Myocyte (in vitro differentiated cells): ENCODE data around the gene KLHDC8B. TPM values are rescaled to one million over a fixed set of nuclear protein-coding genes. Genes with fewer than 3 reads are reported as not detected.

ENCODE experiments used
- DNase-seq: peaks from one replicate; pipeline ENCODE4 v3.0.0-alpha.2; 2012; ENCODE audit warnings: low read depth
- polyA plus RNA-seq: library from polyadenylated mRNA; unstranded; fragments of >200 nt; gene quantifications from one replicate; pipeline ENCODE4 v1.2.1, GENCODE V29; 2012; ENCODE audit warnings: missing spikeins
- total RNA-seq: library from RNA; depleted of rRNA; stranded (reverse); fragments of >200 nt; gene quantifications from 2 replicates; pipeline ENCODE4 v1.2.3, GENCODE V29; 2014

Gene KLHDC8B
- 28.7 and 45.0 TPM in 2 replicates for total RNA-seq
- polyA plus RNA-seq, result 23.1 TPM

DNA sequence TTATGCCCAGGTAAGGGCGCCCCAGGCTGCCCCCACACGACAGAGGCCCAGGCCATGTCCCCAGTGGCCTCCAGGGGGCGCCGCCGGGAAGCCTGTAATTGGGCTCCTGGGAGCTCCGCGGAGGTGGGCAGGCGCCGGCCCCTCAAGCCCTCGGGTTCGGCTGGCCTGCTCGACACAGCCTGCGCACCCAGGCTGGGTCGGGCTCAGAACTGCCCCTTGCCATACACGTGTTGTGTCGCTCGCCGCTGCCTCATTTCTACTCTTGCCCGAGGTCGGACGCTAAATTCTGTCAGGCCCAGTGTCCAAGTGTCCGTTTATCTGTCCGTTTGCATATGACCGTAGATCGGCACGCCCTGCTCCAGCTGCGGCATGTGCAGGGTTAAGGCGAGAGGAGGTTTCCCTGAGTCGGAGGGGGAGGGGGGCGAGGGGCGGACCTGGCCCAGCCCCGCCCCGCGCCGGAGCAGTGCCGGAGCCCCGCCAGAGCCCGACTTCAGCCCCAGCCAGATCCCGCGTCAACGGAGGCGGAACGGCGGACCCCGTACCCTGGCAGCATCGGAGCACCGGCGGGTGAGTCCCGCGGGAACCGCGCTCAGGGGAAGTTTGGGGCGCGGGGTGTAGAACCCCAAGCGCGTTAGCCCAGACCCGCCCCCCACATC is at the start of gene KLHDC8B:
TSS of gene KLHDC8B (plus strand) at position 480 of the 656 bp plus-strand sequence. CDS start 1,172 bp downstream, outside the sequence.
- peak; percentile 89 for DNase-seq

DNA sequence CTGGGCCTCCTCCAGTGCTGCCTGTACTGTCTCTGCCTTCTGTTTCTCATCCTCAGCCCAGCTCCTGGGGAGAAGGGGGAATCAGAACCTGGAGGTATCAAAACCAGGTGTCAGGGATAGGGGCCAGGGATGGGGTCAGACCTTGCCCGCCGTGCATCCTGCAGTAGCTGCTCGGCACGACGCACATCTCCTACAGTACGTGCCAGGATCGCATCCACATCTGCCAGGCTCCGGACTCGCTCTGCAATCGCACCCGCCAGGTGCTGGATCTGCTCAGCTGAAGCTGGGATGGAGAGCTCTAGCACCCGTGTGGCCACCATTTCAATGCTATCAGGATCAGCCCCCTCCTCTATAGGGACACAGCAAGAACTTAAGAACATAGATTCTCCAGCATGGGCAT is 49.4 kb upstream of the KLHDC8B start:
- DNase-seq, result no peak

DNA sequence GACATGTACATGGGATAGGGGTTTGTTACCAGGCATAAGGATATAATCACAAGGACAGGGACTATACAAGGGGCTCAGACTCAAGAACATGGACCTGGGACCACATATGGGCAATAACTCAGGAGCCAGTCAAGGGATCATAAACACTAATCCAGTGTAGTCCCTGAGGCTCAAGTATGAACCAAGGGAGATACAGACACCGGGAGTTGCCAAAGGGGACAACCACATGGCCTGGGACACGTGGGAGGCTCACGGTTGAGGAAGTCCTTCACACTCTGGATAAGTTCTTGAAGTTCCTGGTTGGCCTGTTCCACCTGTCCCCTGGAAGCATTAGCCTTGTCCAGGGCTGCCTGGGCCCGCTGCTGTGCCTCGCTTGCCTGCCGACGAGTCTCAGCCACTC is 48.9 kb upstream of the KLHDC8B start:
- DNase-seq, result no peak

DNA sequence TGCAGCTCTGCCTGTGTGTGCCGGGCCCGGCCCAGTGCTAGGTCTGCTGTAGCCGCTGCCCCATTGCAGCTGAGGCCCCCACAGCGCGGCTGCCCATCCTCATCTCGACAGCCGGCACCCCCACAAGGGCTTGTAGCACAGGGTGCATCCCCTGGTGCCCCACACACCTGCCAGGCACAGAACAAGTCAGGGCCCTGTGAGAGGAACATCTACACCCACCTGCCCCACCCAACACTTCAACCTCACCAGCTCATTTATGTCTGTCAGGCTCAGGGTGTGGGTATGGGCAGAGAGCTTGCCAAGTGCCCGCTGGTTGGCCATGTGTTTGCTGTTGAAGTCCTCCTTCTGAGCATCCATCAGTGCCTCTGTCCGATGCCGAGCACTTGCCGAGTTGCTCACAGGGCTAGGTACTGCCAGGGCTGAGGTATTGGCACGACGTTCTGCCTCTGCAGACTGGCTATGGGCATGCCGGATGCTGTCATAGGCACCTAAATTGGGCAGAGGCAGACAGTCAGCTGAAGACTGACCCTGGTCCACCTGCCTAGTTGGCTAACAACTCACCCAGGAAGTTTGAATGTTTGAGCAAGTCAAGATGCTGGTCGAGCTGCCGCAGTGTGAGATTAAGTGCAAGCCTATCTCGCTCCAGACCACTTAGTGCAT is 48.4 kb upstream of the KLHDC8B start:
- no peak for DNase-seq

DNA sequence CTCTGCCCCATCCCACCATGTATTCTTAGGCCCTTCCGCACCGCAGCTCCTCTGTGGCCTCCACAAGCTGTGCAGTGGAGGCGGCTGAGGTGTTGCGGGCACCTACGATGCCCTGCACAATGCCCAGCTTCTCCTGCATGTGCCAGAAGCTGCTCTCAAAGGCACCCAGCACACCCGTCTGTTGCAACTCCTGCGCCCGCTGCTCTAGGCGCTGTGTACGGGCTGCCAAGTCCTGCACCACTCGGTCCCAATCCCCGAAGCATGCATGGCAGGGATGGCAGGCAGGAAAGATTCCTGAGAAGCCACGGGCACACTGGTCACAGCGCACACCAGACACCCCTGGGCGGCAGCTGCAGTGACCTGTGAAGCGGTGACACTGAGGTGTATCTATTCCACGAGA is 47.7 kb upstream of the KLHDC8B start:
- no peak for DNase-seq

DNA sequence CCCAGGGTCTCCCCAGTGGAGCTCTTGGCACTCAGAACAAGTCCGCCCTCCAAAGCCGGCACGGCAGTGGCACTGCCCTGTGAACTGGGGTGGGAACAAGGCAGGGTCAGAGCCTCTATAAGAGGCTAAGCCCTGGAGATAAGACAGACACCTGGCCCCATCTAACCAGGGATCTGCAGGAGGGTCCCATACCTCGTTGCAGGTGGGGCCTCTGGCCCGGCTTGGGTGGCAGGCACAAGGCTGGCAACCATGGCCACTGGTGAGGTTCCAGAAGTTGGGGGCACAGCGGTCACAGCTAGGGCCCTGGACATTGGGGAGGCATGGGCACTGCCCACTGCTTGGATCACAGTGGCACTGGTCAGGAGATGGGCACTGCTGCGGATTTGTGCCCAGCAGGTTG is 47.2 kb upstream of the KLHDC8B start:
- DNase-seq, result no peak

DNA sequence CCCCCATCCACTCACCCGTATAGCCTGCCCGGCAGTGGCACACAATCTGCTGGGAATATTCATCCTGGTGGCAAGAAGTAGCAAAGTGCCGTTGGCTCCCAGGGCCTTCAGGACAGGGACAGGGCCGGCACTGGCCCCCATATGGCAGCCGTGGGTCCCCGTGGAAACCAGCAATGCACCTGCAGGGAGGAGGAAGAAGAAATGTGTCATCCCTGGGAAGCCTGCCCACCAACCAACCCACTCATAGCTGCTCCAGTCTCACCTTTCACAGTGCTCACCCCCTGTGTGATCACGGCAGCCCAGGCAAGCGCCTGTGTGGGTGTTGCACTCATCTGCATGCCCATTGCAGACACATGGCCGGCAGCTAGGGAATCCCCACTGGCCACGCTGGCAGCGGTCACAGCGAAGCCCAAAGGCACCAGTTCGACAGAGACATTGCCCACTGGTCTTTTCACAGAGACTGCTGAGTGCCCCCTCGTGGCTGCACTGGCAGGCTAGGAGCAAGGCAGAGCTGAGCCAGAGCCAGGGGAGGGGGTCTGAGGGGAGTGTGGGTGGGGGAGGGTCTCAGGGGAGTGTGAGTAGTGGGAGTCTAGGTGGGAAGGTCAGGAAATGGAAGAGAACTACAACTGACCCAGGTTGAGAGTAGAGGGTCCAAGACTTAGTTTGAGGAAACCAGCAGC is 46.3 kb upstream of the KLHDC8B start:
- no peak for DNase-seq

DNA sequence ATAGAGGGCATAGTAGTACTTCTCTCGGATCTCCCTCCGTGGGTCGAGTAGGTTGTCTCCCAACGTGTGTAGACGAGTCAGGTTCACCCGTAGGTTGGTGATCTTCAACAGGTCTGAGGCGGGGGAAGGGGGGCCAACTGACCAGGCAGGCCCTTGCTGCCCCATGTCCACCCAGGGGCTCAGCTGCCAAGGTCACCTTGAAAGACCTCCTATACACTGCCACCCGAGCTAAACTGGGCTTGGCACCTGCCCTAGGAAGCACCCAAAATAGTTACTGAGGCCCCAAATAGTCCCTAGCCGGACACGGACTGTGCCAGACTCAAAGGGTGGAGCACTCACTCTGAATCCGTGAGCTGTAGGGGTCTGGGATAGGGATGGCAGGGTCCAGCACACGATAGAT is 40.4 kb upstream of the KLHDC8B start:
- peak; percentile 21 for DNase-seq

DNA sequence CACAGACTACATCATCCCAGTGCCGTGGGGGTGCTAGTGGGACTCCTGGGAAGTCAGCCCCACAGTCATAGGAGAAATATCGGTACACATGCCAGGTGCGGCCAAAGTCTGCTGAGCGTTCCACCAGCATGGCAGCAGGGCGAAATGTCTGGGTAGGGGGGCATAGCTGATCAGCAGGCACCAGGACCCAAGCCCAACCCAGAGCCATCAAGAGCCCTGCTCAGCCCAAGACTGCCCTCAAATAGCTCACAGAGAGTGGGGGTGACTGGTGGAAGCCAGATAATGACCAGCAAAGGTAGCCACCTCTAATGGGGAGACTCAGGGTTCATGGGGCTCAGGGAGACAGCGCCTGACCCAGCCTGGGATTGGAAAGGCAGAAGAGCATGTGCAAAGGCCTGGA is 39.8 kb upstream of the KLHDC8B start:
- no peak for DNase-seq

DNA sequence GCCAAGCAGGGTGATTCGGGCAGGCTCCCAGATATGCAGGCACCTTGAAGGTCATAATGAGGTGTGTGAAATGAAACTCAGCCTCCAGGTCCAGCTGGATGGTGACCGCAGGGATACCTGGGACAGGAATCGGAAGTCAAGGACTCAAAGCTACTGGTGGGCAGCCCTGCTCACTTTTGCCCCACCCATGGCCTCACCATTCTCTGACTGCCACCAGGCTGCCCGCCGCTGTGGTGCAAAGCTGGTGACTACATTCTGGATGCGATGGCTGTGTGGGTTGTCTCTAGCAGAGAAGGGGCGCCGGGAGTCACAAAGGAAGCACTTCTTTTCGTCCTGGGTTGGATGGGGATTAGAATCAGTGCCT is 39.3 kb upstream of the KLHDC8B start:
- DNase-seq, result no peak

DNA sequence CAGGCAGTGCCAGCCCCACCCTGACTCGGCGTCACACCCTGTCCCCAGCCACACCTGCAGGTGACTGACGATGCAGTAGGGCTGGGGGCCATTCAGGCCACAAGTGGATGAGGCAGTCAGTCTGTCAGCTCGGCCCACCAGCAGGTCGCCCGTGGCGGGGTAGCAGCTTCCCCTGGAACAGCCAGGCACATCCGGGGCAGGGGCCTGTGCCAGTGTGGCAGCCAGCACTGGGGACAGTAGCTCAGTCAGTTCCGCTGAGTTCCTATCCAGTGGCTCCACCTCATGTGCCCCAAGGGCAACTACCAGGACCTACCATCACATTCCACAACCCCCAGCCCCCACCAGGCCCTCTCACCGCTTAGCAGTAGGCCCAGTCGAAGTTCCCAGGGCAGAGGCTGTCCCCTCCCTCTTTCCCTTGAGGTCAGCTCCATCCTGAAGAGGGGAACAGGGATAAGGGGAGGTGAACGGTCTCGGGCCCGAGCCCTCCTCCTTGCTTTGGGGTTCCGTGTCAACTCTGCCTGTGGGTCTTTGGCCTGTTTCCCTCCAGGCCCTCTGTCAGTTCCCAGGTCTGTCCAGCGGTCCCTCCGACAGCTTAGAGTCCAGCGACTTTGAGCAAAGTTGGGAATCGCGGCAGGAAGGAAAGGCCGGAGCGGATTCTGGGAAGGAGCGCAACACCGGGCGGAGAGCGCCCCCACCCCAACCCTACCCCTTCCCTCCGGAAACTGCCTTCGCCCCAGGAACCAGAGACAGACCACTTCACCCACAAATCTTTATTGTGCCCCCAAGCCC is 38.8 kb upstream of the KLHDC8B start, which contains the start of gene LAMB2:
TSS of gene LAMB2 (minus strand) at position 614 of the 789 bp plus-strand sequence. CDS start at position 431, 183 bp downstream.
- peak; percentile 89 for DNase-seq

DNA sequence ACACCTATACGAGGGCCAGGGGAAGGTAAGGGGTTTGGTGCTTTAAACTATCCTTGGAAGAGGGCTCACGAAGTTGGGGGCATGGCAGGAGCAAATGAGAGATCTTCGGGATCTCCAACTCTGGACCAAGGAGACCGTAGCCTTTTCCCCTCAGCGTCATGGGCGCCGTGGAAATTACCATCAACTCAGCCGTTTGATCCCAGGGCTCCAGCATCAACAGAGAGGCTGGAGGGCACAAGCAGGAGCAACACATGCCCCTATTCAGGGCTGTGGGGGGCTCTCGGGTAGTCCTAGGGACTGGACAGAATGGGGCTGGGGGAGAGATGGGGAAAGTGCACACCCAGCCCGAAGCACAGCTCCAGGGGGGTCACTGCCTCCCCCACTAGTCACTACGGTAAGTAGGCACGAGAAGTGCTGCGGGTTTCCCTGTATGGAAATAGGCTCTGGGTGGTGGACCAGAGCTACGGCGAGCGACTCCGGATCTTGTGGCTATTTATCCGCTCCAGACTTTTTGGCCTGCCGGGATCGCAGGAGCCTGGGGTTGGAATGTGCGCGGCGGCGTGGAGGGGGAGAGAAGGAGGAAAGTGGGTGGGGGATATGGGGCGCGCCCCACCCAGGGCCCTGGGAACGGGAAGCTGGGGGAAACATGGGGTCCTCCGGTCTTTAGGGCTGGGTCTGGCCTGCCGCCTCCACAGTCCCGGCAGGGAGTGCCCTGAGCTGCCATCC is 38.0 kb upstream of the KLHDC8B start:
- DNase-seq, result peak; percentile 93

DNA sequence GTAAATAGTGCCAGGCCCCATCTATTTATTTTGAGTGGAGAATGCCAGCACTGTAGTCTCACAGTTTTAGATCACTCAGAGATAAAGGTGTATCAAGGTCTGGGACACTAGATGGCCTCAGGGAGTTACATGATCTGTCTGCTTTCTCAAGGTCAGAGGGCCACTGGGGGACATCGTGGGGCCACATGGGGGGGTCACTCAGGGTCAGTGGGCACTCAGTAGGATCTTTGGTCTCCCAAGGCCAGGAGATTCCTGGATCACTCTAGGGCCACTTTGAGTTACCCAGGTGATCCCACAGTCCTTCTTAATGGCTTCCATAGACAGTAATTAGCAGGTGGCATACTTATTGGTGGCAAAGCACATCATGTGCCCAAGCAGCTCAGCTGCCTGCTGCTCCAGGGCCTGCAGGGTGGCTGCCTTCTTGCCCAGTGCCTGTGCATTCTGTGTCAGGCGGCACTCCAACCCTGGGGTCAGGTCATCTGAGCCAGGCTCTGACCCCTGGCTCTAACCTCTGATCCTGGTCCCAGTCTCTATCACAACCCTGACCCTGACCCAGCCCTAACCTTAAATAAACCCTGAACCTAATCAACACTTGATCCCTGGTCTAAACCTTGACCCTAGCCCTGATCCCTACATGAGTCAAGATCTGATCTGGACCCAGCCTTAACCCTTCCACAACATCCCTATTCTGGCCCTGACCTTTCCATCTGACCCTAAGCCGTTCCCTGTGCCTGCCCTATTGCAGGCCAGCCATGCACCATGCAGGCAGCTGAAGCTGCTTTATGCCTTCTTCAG is 36.7 kb upstream of the KLHDC8B start:
- peak; percentile 10 for DNase-seq

DNA sequence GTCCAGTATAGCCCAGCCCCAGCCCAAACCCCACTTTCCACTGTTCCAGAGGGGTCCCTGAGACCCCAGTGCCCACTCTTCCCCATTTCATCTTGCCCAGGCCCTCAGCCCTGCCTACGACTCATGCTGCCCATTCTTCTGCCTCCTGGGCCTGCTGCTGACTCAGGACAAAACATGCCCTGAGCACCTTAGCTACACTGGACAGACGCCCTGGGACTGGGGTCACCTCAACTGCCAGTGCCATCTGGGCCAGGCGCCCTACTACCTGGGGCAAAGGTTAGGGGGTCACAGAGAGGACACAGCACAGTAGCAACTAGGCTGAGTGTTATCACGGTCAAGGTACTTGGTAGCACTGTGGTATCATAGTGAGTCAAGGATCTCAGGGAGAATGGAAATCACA is 35.9 kb upstream of the KLHDC8B start:
- no peak for DNase-seq

DNA sequence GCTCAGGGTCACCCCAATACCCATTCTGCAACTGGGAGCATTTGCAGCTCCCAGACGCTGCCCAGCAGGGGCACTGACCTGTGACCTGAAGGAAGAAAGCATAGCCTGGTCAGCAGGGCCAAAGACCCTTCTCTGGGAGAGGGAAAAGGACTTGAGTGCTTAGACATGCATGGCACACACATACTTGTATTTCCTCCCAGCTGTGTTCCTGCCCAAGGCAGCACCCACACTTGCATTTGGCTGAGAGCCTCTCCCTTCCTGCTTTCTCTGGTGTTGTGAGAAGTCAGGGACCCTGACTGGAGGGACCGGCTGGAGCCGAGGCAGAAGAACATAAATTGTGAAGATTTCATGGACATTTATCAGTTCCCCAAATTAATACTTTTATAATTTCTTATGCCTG is 31.3 kb upstream of the KLHDC8B start:
- DNase-seq, result no peak

DNA sequence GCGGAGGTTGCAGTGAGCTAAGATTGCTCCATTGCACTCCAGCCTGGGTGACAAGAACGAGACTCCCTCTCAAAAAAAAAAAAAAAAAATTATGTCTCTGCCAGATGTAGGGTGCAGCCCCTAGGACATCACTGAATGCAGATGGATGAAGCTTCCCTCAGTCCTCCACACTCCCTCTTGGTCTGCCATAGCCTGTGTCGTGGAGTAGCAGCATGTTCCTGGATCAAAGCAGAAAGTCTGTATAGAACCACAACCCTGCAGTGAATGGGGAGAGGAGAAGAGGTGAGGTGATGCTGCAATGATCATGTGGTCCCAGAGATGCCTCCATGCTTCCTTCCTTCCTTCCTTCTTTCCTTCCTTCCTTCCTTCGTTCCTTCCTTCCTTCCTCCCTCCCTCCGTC is 23.2 kb upstream of the KLHDC8B start:
- no peak for DNase-seq

DNA sequence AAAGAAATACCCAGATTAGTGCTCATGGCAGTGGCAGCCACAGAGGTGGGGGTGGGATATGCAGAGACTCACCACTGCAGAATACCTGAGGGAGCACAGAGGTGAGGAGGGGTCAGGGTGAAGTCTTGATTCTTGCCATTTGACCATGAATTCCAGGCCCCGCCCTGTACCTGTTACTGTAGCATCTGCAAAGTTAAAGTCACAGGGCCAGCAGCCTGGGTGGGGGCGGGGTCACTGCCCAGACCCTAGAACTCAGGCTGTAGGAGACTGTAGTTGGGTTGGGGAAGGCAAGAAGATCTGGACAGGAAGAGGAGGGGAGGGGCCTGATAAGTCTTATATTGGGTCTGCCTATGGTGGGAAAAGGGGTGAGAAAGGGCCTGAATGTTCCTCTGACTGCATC is 19.8 kb upstream of the KLHDC8B start:
- no peak for DNase-seq

DNA sequence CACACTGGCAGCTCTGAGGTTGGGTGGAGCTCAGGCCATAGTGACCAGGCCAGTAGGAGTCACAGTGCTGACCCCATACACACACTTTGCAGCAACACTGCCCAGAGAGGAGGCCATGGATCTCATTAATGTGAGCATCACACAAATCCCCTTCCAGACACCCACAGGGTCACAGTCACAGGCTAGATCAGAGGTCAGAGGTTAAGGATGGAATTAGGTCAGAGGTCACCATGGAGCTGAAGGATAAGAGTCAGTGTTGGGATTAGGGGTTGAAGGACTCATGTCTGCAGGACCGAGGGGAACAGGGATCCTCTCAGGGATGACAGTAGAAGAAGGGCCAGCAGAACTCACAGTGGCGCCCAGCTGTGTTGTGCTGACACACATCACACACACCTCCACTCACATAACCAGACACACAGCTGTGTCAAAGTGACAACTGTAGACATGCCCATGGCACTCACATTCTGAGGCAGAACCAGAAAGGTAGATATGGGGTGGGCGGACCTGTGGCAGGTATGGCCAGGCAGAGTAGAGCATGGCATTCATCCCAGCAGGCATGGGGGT is 18.0 kb upstream of the KLHDC8B start:
- DNase-seq, result no peak

DNA sequence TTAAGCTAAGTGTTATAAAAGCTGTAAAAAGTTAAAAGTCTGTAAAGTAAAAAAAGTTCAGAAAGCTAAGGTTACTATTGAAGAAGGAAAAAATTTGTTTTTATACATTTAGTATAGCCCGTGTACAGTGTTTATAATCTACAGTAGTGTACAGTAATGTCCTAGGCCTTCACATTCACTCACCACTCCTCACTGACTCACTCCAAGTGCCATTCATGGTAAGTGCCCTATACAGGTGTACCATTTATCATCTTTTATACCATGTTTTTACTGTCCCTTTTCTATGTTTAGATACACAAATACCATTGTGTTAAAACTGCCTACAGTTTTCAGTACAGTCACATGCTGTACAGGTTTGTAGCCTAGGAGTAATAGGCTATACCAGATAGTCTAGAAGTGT is 14.1 kb upstream of the KLHDC8B start:
- DNase-seq, result no peak
